Measurements from ENCODE around the gene DGCR8. TPM values are rescaled to one million over a fixed set of nuclear protein-coding genes. Genes with fewer than 3 reads are reported as not detected.

DGCR8 gene
- total RNA-seq, 6 experiments from 2014 or later: 11.4 to 27.2 (median 16.1) TPM

DNA sequence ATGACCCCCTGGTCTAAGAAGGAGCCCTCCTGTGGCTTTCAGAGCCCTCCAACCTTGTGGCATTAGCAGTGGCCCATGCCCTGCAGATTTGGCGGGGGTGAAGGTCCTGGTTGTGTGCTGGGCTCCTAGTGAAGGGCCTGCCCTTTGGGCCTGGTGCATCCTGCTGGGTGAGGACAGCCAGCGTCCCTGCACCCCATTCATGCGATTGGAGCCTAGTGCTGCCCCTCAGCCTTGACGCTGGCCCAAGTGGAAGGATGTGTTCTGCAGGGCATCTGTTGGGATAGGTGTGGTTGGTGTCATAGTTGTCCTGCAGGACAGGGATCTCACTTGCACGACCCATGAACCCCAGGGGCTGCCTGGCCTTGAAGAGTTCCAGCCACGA lies 28.1 kb upstream of the DGCR8 start:
- TF ChIP-seq POLR2A (IDR thresholded peaks at IDR 0.05) (no peak), CTCF (IDR thresholded peaks at IDR 0.05) (no peak)
- no peaks in the 10 kb centered on the region for H3K9me3 ChIP-seq
- no peaks in the 10 kb centered on the region for H3K4me1 ChIP-seq
- intact Hi-C loops (cut with DNase I): no loop called here
- H3K27ac ChIP-seq: no peak overlapping the region
- ATAC-seq (no peak), DNase-seq (no peak)
- WGBS (ENCODE audit: insufficient coverage, low coverage, low lambda C conversion rate, missing lambda C conversion rate): 100% methylated on average over 1 of the region's 6 CpGs
- H3K4me3 ChIP-seq: no peak overlapping the region
- H3K36me3 ChIP-seq: peaks cover 0 to 25% (median 4%) of the 10 kb centered on the region in 4 donors
- no peaks in the 10 kb centered on the region for H3K27me3 ChIP-seq

DNA sequence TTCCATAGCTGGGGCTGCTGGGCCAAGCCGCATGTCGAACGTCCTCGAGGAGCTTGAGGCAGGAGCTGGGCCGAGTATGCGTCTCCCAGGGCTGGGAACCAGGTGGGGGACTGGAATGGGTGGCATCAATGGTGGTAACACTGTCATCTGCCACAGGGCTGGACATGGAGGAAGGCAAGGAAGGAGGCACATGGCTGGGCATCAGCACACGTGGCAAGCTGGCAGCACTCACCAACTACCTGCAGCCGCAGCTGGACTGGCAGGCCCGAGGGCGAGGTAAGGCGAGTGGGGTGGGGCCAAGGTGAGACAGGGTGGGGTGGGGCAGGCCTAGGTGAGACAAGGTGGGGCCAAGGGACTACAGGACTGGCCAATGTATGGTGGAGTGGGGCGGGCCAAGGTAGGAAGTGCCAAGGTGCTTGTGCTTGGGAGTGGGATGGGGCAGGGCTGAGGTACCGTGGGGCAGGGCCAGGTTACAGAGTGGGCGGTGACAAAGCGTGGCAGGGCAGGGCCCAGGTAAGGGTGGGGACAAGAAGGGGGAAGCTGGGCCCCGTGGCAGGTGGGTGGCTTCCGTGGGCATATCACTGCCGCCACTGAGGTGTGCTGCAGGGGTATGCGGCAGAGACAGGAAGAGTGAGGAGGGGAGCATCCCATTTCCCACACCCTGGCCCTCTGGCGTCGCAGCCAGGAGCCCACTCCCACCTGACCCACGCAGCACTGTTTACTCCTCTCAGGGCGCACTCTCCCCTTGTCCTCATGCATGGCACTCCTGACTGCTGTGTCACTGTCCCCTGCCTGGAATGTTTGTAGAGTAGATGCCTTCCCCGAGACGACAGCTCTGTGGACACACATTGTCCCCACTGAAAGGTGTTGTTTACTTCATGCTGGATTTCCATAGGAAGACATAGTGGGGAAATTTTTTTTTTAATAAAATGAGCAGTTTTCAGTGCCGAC lies 27.5 kb upstream of the DGCR8 start:
- DNase-seq (no peak), ATAC-seq (peak in 2 of 4 donors; percentile 19 to 20)
- H3K27ac ChIP-seq: no peak overlapping the region
- WGBS (ENCODE audit: insufficient coverage, low coverage, low lambda C conversion rate, missing lambda C conversion rate): 78% methylated on average over 12 of the region's 26 CpGs
- peaks cover 0 to 21% (median 4%) of the 10 kb centered on the region in 4 donors for H3K36me3 ChIP-seq
- no peaks in the 10 kb centered on the region for H3K4me1 ChIP-seq
- H3K9me3 ChIP-seq: no peaks in the 10 kb centered on the region
- intact Hi-C loops (cut with DNase I): no loop called here
- no peak overlapping the region for H3K4me3 ChIP-seq
- no peaks in the 10 kb centered on the region for H3K27me3 ChIP-seq
- no peak for TF ChIP-seq CTCF (IDR thresholded peaks at IDR 0.05)
- TF ChIP-seq POLR2A (IDR thresholded peaks at IDR 0.05): no peak

DNA sequence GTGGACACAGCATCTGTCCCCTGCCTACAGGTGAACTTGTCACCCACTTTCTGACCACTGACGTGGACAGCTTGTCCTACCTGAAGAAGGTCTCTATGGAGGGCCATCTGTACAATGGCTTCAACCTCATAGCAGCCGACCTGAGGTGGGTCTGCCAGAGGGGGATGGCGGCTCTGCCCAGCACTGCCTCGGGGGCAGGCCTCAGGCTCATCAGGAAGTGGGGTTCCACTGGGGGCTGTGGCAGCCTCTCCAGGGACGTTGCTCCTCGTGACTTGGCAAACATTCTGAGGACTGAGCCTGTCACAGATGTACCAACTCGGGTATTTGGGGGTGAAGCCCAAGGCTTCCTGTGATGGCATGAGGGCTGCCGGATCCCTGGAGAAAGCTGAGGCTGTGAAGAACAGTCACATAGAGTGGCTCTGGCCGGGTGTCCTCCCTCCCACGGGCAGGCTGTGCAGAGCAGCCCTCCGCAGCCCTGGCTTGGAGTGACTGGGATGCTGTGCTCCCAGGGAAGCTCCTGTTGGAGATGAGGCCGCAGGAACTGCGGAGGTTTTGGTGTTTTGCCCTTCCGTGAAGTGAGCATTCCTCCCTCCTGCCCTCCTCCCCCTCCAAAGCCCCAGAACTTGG lies 26.5 kb upstream of the DGCR8 start:
- no peak for TF ChIP-seq CTCF (IDR thresholded peaks at IDR 0.05)
- TF ChIP-seq POLR2A (IDR thresholded peaks at IDR 0.05): no peak
- intact Hi-C loops (cut with DNase I): no loop called here
- no peak overlapping the region for H3K4me3 ChIP-seq
- ATAC-seq: peak in 1 of 4 donors; percentile 5
- H3K9me3 ChIP-seq: no peaks in the 10 kb centered on the region
- no CpG with 5 or more reads among the region's 14 CpGs for WGBS (ENCODE audit: insufficient coverage, low coverage, low lambda C conversion rate, missing lambda C conversion rate)
- DNase-seq: no peak
- H3K27ac ChIP-seq: no peak overlapping the region
- H3K4me1 ChIP-seq: no peaks in the 10 kb centered on the region
- peaks cover 0 to 21% (median 4%) of the 10 kb centered on the region in 4 donors for H3K36me3 ChIP-seq
- H3K27me3 ChIP-seq: no peaks in the 10 kb centered on the region

DNA sequence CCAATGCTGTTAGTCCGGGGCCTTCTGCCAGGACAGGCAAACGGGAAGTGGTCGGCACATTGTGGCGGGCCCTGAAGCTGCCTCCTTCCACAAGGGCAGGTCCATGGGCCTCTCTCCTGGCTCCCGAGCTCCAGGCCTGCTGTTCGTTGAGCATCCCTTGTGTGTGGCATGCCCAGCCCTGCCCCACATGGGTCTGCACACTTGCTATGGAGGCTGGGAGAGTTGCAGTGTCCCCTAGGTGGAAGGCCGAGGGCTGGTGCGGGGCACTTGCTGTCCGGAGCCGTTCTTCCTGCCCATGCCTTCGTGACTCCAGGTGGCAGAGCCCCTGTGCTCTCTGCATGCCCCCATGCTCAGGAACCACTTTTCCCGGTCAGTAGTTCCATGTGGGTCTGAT lies 26.0 kb upstream of the DGCR8 start:
- Histone ChIP-seq H3K9me3 (no peaks in the 10 kb centered on the region), H3K4me3 (no peak overlapping the region), H3K4me1 (no peaks in the 10 kb centered on the region), H3K27me3 (no peaks in the 10 kb centered on the region), H3K27ac (no peak overlapping the region), H3K36me3 (peaks cover 0 to 21% (median 4%) of the 10 kb centered on the region in 4 donors)
- TF ChIP-seq CTCF (IDR thresholded peaks at IDR 0.05) (no peak), POLR2A (IDR thresholded peaks at IDR 0.05) (no peak)
- ATAC-seq (no peak), DNase-seq (no peak)
- no CpG with 5 or more reads among the region's 12 CpGs for WGBS (ENCODE audit: insufficient coverage, low coverage, low lambda C conversion rate, missing lambda C conversion rate)
- intact Hi-C loops (cut with DNase I): no loop called here

Data from right lobe of liver (tissue), 6 donors.